Muscle of arm (tissue), 12 donors: ENCODE data around the gene RALGAPA2. TPM values are rescaled to one million over a fixed set of nuclear protein-coding genes. Genes with fewer than 3 reads are reported as not detected.

Experiments used
- DNase-seq: peaks from one replicate; pipeline ENCODE4 v3.0.0-alpha.2; 2013
- polyA plus RNA-seq, 12 donors: library from polyadenylated mRNA; unstranded; fragments of 120-200 nt; gene quantifications; one replicate each; pipeline ENCODE4 v1.2.1, GENCODE V29; 2013; ENCODE audit not compliant: insufficient read length in 12 of 12

The RALGAPA2 gene
- polyA plus RNA-seq, 12 donors = 8.1 to 25.9 (median 9.6) TPM; not detected in 1

GRCh38 chr20:20404633-20405032, 307.8 kb downstream of the RALGAPA2 start:
- DNase-seq = no peak

DNA sequence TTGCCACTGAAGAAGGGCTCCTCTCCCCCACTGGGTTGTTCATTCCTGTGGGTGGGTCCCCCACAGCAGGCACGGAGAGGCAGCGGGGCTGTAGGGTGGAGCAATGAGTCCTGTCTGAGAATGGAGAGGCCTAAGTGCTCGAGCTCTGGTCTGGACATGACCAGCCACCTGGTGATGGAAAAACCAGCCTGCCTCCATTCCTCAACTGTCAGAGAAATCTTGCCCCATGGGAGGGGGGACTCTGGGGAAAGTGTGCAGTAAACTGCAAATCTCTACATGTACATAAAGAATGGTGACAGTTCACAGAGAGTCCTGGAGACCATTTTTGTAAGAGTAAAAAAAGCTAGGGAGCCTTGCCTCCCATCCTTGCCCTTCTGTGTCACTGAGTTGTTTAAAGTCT, 310.5 kb downstream of the RALGAPA2 start:
- no peak for DNase-seq

DNA sequence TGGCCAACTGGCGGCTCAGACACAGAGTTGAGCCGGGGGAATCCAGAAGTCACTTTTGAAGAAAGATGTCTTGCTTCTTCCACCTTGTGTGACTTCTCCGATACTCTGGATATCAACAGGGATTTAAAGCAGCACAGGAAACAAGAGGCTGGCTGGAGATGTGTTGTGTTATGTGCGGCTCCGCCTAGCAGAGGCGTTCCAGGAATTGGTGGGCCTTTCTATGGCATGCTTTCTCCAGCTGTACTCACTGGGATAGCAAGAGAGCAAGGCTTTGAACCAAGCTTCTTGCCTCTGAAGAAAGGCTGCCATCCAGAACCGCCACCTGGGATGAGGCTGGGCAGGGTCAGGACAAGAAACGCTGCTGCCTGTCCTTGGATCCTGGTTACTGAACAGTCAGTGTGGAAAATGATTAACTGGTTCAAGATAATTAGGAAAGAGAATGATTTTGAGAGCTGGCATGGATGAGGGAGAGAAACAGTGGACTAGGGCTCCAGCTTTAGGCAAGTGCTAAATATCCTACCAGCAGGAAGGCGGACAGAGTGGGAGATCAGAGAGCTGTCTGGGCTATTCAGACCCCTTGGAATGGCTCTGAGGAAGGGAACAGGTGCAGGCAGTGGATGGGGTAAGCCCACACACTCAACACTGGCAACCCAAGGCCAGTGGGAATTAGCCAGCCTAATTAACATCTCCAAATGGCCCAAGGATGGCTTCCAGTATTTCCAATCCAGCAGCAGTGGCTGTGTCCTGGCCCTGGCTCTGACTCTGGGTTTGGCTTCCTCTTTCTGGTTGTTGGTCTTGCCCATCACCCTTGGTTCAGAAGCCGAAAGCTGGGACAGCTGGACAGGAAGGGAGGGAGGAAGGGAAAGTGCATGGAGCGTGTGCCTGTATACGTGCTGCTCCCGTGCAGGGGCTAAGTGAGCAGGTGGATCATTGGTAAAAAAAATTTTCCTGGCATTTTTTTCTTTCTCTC, 312.6 kb downstream of the RALGAPA2 start:
- no peak for DNase-seq

- DNase-seq = no peak
These were observed 314.3 kb downstream of the RALGAPA2 start for GRCh38 chr20:20398123-20398522.

GRCh38 chr20:20396794-20397193, 315.6 kb downstream of the RALGAPA2 start:
- DNase-seq = no peak

DNA sequence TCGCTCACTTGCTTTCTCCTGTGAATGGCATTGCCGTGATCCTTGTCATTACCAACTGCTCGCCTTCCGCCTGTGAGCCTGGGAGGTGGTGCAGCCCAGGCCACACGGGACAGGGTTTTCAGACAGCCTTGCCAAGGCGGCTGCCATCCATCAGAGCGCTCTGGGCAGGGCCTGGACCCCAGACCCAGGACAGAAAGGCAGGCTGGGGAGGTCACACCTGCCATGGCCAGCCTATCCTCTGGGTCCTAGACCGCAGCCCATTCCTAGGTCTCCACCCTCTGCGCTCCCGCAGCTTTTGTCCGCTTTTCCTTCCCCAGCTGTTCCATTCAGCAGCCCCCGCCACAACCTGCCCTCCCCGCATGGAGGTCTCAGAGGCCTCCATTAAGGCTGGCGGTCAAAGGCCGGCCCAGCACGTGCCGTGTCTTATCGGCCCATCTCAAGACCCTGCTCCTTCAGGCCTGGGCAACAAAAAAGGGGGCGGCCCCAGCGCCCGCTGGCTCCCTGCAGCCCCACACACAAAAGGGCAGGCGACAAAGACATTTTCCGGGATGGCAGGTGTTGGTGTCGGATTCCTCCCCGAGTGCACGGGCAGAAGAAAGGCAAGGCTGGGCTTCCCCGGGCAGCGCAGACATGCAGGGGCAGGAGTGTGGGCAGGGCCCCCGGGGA, 316.4 kb downstream of the RALGAPA2 start:
- DNase-seq = no peak

DNA sequence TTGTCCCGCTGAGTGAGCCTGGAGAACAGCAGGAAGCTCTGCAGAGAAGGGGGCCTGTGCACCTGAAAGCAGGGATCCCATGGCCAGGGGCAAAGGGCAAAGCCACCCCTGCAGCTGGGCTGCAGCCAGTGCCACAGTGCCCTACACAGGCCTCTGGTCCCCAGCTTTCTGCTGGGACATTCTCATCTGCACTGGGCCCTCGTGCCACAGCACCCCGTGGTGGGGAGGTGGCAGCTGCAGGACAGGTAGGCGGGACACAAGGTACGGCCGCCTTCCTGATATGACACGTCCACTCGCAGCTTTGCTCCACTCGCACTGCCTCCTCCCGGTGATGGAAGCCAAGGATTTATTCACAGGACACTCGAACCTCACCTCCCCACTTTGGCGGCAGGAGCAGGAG, 317.4 kb downstream of the RALGAPA2 start:
- no peak for DNase-seq

GRCh38 chr20:20393207-20394120, 319.0 kb downstream of the RALGAPA2 start:
- DNase-seq = peak; percentile 78

- no peak for DNase-seq
These were observed 320.7 kb downstream of the RALGAPA2 start for GRCh38 chr20:20391766-20392165.

DNA sequence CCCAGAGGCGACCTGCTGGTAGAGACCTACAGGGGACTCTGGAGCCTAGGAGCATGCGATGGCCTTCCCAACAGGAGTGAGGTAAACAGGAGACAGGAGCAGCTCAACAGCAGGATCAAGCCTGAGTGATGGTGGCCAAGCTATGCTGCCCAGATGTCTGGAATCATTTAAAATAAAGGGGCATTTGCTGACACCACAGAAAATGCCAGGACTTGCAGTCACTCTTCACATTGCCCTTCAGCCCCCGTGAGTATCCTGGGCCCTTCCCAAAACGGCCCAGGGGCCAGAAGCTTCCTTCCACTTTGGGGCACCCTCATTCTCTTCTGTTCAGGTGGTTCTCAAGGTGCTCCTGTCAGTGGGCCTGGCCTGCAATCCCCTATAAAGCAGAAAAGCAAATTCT, 321.3 kb downstream of the RALGAPA2 start:
- DNase-seq = no peak

- no peak for DNase-seq
These were observed 322.1 kb downstream of the RALGAPA2 start for GRCh38 chr20:20390393-20390792.

GRCh38 chr20:20386192-20386591, 326.3 kb downstream of the RALGAPA2 start:
- no peak for DNase-seq

DNA sequence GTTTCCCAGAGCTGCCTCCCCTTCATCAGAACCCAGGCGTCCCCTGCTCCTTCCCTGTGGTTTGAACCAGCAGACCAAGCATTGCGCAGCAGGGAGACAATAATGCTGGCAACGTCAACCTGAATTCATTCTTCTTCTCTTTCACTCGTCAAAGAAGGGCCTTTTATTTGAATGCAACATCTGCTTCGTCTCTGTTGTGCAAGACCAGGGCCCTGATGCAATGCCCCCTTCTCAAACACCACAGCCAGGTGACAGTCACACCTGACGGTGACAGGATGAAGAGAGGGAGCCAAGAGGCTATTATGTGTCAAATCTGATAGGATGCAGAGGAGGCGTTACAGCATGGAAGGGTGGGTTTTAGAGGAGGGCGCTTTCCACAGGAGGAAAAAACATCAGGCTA, 336.6 kb downstream of the RALGAPA2 start:
- DNase-seq = no peak

GRCh38 chr20:20373091-20373571, 339.3 kb downstream of the RALGAPA2 start:
- DNase-seq = no peak

GRCh38 chr20:20371681-20372080, 340.8 kb downstream of the RALGAPA2 start:
- no peak for DNase-seq

GRCh38 chr20:20371083-20371482, 341.4 kb downstream of the RALGAPA2 start:
- no peak for DNase-seq

GRCh38 chr20:20370094-20370575, 342.3 kb downstream of the RALGAPA2 start:
- DNase-seq = no peak

DNA sequence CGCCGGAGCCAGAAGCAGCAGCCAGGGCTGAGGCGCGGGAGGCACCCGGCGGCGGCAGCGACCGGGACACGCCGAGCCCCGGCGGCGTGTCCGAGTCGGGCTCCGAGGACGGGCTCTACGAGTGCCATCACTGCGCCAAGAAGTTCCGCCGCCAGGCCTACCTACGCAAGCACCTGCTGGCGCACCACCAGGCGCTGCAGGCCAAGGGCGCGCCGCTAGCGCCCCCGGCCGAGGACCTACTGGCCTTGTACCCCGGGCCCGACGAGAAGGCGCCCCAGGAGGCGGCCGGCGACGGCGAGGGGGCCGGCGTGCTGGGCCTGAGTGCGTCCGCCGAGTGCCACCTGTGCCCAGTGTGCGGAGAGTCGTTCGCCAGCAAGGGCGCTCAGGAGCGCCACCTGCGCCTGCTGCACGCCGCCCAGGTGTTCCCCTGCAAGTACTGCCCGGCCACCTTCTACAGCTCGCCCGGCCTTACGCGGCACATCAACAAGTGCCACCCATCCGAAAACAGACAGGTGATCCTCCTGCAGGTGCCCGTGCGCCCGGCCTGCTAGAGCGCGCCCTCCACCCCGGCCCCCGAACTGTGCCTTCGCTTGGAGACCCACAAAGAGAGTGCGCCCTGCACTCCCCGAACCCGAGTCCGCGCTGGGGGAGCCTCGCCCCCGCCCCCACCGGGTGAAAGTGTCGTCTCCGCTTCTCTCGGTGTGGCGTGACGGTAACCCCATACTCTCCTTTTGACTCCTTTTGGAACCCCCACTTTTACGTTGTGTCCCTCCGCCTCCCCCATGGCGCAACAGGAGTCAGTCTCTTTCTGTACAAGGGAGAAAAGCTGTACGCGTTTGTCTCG, 343.0 kb downstream of the RALGAPA2 start:
- DNase-seq = no peak

DNA sequence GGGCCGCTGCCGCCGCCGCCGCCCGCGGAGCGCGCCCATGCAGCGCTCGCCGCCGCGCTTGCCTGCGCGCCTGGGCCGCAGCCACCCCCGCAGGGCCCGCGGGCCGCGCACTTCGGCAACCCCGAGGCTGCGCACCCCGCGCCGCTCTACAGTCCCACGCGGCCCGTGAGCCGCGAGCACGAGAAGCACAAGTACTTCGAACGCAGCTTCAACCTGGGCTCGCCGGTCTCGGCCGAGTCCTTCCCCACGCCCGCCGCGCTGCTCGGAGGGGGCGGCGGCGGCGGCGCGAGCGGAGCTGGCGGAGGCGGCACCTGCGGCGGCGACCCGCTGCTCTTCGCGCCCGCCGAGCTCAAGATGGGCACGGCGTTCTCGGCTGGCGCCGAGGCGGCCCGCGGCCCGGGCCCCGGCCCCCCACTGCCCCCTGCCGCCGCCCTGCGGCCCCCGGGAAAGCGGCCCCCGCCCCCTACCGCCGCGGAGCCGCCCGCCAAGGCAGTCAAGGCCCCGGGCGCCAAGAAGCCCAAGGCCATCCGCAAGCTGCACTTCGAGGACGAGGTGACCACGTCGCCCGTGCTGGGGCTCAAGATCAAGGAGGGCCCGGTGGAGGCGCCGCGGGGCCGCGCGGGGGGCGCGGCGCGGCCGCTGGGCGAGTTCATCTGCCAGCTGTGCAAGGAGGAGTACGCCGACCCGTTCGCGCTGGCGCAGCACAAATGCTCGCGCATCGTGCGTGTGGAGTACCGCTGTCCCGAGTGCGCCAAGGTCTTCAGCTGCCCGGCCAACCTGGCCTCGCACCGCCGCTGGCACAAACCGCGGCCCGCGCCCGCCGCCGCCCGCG, 343.8 kb downstream of the RALGAPA2 start:
- DNase-seq = no peak
